LHCN-M2 (cell line): ENCODE data around the gene SORBS1. TPM values are rescaled to one million over a fixed set of nuclear protein-coding genes. Genes with fewer than 3 reads are reported as not detected.

ENCODE experiments used
- DNase-seq: peaks from one replicate; pipeline ENCODE4 v3.0.0-alpha.2; 2012; ENCODE audit warnings: low read depth
- total RNA-seq: library from RNA; depleted of rRNA; stranded (reverse); fragments of >200 nt; gene quantifications from 2 replicates; pipeline ENCODE4 v1.2.3, GENCODE V29; 2014

Gene SORBS1
- total RNA-seq, 1 experiment from 2014 or later, result 6.5 TPM

- DNase-seq, result no peak
Measured at GRCh38 chr10:95440756-95441546, 120.2 kb downstream of the SORBS1 start.

- no peak for DNase-seq
Measured at GRCh38 chr10:95440038-95440725, 121.0 kb downstream of the SORBS1 start.

- DNase-seq, result no peak
Measured at GRCh38 chr10:95438781-95439180, 122.4 kb downstream of the SORBS1 start.

GRCh38 chr10:95437669-95438068, 123.5 kb downstream of the SORBS1 start:
- no peak for DNase-seq

- DNase-seq, result no peak
Measured at GRCh38 chr10:95435548-95436279, 125.5 kb downstream of the SORBS1 start.

- DNase-seq, result no peak
Measured at GRCh38 chr10:95434583-95434982, 126.6 kb downstream of the SORBS1 start.

- no peak for DNase-seq
Measured at GRCh38 chr10:95431900-95432342, 129.2 kb downstream of the SORBS1 start.

- DNase-seq, result peak; percentile 44
Measured at GRCh38 chr10:95430231-95430951, 130.8 kb downstream of the SORBS1 start.

- no peak for DNase-seq
Measured at GRCh38 chr10:95429639-95430038, 131.5 kb downstream of the SORBS1 start.

GRCh38 chr10:95428701-95429100, 132.5 kb downstream of the SORBS1 start:
- DNase-seq, result no peak

GRCh38 chr10:95426482-95426881, 134.7 kb downstream of the SORBS1 start:
- DNase-seq, result no peak

- no peak for DNase-seq
Measured at GRCh38 chr10:95425592-95426465, 135.3 kb downstream of the SORBS1 start.

- DNase-seq, result no peak
Measured at GRCh38 chr10:95423164-95424005, 137.8 kb downstream of the SORBS1 start.

GRCh38 chr10:95422233-95422632, 138.9 kb downstream of the SORBS1 start:
- DNase-seq, result no peak

GRCh38 chr10:95421782-95422181, 139.4 kb downstream of the SORBS1 start:
- no peak for DNase-seq

- no peak for DNase-seq
Measured at GRCh38 chr10:95419399-95419798, 141.8 kb downstream of the SORBS1 start.

GRCh38 chr10:95416973-95417372, 144.2 kb downstream of the SORBS1 start:
- no peak for DNase-seq

GRCh38 chr10:95416270-95416669, 144.9 kb downstream of the SORBS1 start:
- no peak for DNase-seq

- DNase-seq, result no peak
Measured at GRCh38 chr10:95415621-95416031, 145.5 kb downstream of the SORBS1 start.
